Fibroblast of the aortic adventitia (primary cell): ENCODE results near the gene CXCR3. TPM values are rescaled to one million over a fixed set of nuclear protein-coding genes. Genes with fewer than 3 reads are reported as not detected.
"Not testable (repeated sequence)": the region's sequence is repeated elsewhere in the genome, so short reads cannot be mapped to it uniquely, and the experiment has no call there.

Experiments used
- DNase-seq: peaks from one replicate; pipeline ENCODE4 v3.0.0-alpha.2; 2010; ENCODE audit warnings: low read depth
- H3K4me3 ChIP-seq: 2 replicates; pipeline ENCODE4 v1.5.1; 2011; ENCODE audit warnings: low read depth, mild to moderate bottlenecking, control low read depth, low read length, moderate library complexity
- total RNA-seq: library from RNA; depleted of rRNA; stranded (reverse); fragments of >200 nt; gene quantifications from 2 replicates; pipeline ENCODE4 v1.2.3, GENCODE V29; 2012; ENCODE audit warnings: low replicate concordance
- TF ChIP-seq, protein P1 (sequence below): IDR thresholded peaks from 2 replicates; pipeline ENCODE4 v1.5.1; 2011; ENCODE audit warnings: mild to moderate bottlenecking, low read length, control low read depth, inconsistent platforms; ENCODE audit not compliant: insufficient read depth

CXCR3 gene
- total RNA-seq, 1 donor = not detected

DNA sequence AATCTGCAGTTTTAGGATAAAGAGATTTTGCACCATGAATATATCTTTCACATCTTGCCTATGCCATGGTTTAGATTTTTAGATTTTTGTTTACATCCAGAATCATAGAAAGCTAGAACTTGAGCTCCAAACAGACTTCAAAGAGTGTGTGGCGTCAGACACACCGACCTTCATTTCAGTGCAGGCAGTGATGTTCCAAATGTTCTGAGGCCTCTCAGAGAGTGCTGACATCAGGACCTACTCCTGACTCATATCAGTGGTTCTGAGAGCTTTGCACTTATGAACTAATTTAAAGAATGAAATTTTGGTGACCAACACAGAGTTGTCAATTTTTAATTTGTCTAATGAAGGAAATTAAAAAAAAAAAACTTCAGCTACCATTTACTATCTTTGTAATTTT lies 18.3 kb downstream of the CXCR3 start:
- no peak for DNase-seq
- H3K4me3 ChIP-seq = no peak overlapping the region
- TF ChIP-seq, protein P1, sequence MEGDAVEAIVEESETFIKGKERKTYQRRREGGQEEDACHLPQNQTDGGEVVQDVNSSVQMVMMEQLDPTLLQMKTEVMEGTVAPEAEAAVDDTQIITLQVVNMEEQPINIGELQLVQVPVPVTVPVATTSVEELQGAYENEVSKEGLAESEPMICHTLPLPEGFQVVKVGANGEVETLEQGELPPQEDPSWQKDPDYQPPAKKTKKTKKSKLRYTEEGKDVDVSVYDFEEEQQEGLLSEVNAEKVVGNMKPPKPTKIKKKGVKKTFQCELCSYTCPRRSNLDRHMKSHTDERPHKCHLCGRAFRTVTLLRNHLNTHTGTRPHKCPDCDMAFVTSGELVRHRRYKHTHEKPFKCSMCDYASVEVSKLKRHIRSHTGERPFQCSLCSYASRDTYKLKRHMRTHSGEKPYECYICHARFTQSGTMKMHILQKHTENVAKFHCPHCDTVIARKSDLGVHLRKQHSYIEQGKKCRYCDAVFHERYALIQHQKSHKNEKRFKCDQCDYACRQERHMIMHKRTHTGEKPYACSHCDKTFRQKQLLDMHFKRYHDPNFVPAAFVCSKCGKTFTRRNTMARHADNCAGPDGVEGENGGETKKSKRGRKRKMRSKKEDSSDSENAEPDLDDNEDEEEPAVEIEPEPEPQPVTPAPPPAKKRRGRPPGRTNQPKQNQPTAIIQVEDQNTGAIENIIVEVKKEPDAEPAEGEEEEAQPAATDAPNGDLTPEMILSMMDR = no peak

GRCh38 chrX:71593210-71593609 lies 25.1 kb downstream of the CXCR3 start:
- DNase-seq, H3K4me3 ChIP-seq: not testable (repeated sequence)

GRCh38 chrX:71586929-71587328 lies 31.4 kb downstream of the CXCR3 start:
- DNase-seq = no peak
- TF ChIP-seq, protein P1 = no peak
- no peak overlapping the region for H3K4me3 ChIP-seq

- no peak overlapping the region for H3K4me3 ChIP-seq
- DNase-seq = no peak
- TF ChIP-seq, protein P1 = no peak
These were observed 37.1 kb downstream of the CXCR3 start for GRCh38 chrX:71581210-71581609.

DNA sequence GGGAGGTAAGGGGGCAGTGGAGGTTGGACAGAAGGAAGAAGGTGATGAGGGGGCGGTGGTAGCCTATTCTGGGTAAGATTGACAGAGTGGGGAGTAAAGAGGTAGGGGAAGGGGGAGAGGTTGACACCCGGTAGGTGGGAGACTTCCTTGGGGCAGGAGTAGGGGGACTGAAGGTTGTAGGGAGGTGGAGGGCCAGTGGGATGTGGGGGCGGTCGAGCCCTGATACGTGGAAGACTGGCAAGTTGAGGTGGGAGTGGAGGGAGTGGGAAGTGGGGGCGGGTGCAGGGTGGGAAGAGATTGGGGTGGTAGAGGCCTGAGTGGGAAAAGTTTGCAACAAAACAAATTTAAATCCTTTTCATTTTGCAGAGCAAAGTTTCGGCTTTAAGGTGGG lies 38.3 kb downstream of the CXCR3 start:
- DNase-seq = no peak
- TF ChIP-seq, protein P1 = no peak
- no peak overlapping the region for H3K4me3 ChIP-seq

DNA sequence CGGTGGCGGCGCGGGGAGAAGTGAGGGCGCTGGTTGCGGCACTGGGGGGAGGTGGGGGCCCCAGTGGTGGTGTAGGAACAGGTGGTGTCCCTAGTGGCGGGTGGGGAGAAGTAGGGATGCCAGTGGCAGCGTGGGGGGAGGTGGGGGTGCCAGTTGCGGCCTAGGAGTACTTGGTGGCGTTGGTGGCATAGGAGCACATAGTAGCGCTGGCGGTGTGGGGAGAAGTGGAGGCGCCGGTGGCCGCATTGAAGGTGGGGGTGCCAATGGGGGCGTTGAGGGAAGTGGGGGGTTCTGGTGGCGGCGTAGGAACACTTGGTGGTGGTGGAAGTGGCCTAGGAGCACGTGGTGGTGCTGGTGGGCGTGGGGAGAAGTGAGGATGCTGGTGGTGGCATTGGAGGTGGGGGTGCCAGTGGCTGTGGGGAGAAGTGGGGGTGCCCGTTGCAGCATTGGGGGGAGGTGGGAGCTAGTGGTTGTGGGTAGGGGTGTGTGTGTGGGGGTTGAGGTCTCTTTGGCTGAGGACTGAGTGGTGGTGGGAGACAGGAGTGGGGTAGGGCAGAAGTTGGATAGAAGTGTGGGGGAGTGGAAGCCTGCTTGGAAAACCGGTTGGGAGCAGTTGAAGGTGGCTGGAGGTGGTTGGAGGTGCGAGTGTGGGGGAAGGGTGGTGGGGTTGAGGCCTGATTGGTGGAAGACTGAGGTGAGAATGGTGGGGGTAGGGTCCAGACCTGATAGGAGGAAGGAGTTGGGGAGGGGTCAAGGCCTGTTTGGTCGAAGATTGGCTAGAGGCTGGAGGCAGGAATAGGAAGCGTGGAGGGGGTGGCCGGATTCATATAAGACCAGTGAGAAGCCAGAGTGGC lies 38.9 kb downstream of the CXCR3 start:
- DNase-seq = no peak
- no peak overlapping the region for H3K4me3 ChIP-seq
- TF ChIP-seq, protein P1 = no peak

DNA sequence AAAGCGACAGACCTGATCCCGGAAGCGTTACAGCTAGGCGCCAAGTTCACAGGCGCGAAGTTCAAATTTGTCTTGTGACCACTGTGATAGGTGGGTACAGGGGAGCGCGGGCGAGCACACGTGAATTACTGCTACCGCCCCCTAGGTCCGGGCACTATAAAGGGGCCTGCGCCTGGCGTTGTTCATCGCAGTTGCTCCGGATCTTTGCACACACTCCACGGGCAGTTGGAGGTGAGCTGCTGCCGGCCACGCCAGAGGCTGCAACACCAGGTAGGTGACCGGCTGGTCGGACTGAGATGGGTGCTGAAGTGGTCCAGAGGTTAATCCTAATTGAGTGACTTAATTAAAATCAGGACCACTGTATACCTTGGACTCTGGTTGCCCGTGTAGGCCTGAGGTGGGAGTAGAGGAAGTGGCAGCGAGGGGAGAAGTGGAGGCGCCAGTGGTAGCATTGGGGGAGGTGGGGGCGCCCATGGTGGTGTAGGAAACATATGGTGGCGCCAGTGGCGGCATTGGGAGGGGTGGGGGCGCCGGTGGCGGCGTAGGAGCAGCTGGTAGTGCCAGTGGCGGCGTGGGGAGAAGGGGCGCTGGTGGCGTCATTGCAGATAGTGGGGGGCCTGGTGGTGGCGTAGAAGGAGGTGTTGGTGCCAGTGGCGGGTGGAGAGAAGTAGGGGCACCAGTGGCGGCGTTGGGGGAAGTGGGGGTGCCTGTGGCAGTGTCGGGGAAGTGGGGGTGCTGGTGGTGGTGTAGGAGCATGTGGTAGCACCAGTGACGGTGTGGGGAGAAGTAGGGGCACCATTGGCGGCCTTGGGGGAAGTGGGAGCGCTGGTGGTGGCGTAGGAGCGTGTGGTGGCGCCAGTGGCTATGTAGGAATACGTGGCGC lies 39.8 kb downstream of the CXCR3 start, which contains the start of gene GCNA:
GCNA (plus strand) TSS at position 185 of the 883 bp plus-strand sequence. CDS start 2,385 bp downstream, outside the sequence.
- TF ChIP-seq, protein P1 = no peak
- H3K4me3 ChIP-seq = no peak within 1 kb of the TSS
- no peak for DNase-seq
